Stomach (tissue), 4 donors: Measurements from ENCODE around the gene GPR62.

Source experiments
- CTCF ChIP-seq, 7 experiments: fragments of 450-650 bp in 4 of 7; fragments of 200-600 bp in 3 of 7; sonication (generic) in 3 of 7; IDR thresholded peaks; one replicate each; pipeline ENCODE4 v1.5.1; 2016 to 2019; ENCODE audit warnings: antibody characterized with exemption in 7 of 7, control low read depth in 2 of 7, mild to moderate bottlenecking in 1 of 7
- EP300 ChIP-seq: sonication (generic); formaldehyde crosslinking; IDR thresholded peaks from one replicate; pipeline ENCODE4 v1.6.1; 2017; ENCODE audit warnings: antibody characterized with exemption
- POLR2A ChIP-seq, 4 donors: fragments of 450-650 bp; IDR thresholded peaks; one replicate each; pipeline ENCODE4 v1.6.1; 2016; ENCODE audit warnings: antibody characterized with exemption in 4 of 4, control low read depth in 2 of 4, mild to moderate bottlenecking in 1 of 4, moderate library complexity in 1 of 4
- POLR2AphosphoS5 ChIP-seq, 3 donors: sonication (generic); formaldehyde crosslinking; IDR thresholded peaks; one replicate each; pipeline ENCODE4 v1.6.1; 2016; ENCODE audit warnings: antibody characterized with exemption in 3 of 3

DNA sequence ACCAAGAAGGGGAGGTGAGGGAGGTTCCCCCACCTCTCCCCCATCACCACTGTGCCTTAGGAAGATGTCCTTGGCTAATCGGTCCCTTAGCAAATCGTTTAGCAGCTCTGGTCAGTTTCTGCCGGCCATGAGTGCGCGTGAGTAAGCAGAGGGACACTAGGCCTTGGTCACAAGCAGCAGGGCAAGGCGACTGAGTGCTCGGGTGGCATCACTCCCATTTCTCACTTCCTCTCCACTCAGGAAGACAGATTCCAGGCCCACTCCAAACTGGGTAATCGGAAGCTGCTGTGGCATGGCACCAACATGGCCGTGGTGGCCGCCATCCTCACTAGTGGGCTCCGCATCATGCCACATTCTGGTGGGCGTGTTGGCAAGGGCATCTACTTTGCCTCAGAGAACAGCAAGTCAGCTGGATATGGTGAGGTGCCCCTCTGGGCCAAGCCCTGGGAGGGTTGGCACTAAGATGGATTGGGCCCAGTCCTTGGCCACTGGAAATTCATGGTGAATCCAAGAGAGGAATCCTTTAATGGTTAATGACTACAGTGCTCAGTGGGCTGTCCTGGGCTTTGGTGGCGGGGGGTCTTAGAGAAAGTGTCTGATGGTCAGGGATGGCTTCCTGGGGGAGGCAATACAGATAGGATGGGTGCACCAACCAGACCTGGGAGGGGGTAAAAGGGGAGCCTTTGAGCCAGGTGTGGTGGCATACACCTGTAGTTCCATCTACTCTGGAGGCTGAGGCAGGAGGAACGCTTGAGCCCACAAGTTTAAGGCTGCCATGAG, 9.1 kb upstream of the GPR62 start:
- TF ChIP-seq POLR2AphosphoS5 (IDR thresholded peaks at IDR 0.05): no peak
- no peak for TF ChIP-seq CTCF (IDR thresholded peaks at IDR 0.05)
- no peak for TF ChIP-seq POLR2A (IDR thresholded peaks at IDR 0.05)
- no peak for TF ChIP-seq EP300
